SK-N-SH treated with all-trans-retinoic acid at 6 μM for 48 hours (cell line): Measurements from ENCODE around the gene AIM2.
"Not testable (repeated sequence)": the region's sequence is repeated elsewhere in the genome, so short reads cannot be mapped to it uniquely, and the experiment has no call there.

Source experiments
- ATAC-seq: fragments of 200-7000 bp; cut with Tn5 transposase; 3 replicates; pipeline ENCODE4 v1.9.1; 2020; ENCODE audit warnings: mild to moderate bottlenecking, moderate library complexity
- ARNTL ChIP-seq: fragments of 450-650 bp; formaldehyde crosslinking; IDR thresholded peaks from 2 replicates; pipeline ENCODE4 v1.5.0; 2020; ENCODE audit warnings: low read depth, mild to moderate bottlenecking, moderate library complexity, borderline replicate concordance
- BACH2 ChIP-seq: fragments of 250-450 bp; sonication (Bioruptor Pico); IDR thresholded peaks from 2 replicates; pipeline ENCODE4 v1.9.0; 2021; ENCODE audit warnings: mild to moderate bottlenecking, borderline replicate concordance
- CREB5 ChIP-seq: fragments of 250-450 bp; sonication (Bioruptor Pico); IDR thresholded peaks from 2 replicates; pipeline ENCODE4 v1.5.1; 2020; ENCODE audit warnings: low read depth, mild to moderate bottlenecking, moderate library complexity
- CSDC2 ChIP-seq: fragments of 250-450 bp; sonication (Bioruptor Pico); IDR thresholded peaks from 2 replicates; pipeline ENCODE4 v1.5.0; 2020; ENCODE audit warnings: mild to moderate bottlenecking, moderate library complexity
- CSRNP3 ChIP-seq: fragments of 250-450 bp; sonication (Bioruptor Pico); IDR thresholded peaks from 2 replicates; pipeline ENCODE4 v1.5.1; 2021; ENCODE audit warnings: mild to moderate bottlenecking, moderate library complexity
- ESRRG ChIP-seq: fragments of 250-450 bp; sonication (Bioruptor Pico); IDR thresholded peaks from 2 replicates; pipeline ENCODE4 v1.6.1; 2021; ENCODE audit warnings: mild to moderate bottlenecking
- GLIS3 ChIP-seq: fragments of 250-450 bp; sonication (Bioruptor Pico); IDR thresholded peaks from 2 replicates; pipeline ENCODE4 v1.5.0; 2020; ENCODE audit warnings: mild to moderate bottlenecking, moderate library complexity
- ISL1 ChIP-seq: fragments of 250-450 bp; sonication (Bioruptor Pico); IDR thresholded peaks from 2 replicates; pipeline ENCODE4 v2.1.2; 2022; ENCODE audit warnings: mild to moderate bottlenecking, moderate library complexity
- OSR1 ChIP-seq: fragments of 250-450 bp; sonication (Bioruptor Pico); IDR thresholded peaks from 2 replicates; pipeline ENCODE4 v1.8.0; 2022; ENCODE audit warnings: moderate library complexity, mild to moderate bottlenecking, inconsistent platforms
- PATZ1 ChIP-seq: fragments of 250-450 bp; sonication (Bioruptor Pico); IDR thresholded peaks from 2 replicates; pipeline ENCODE4 v1.8.0; 2020; ENCODE audit warnings: mild to moderate bottlenecking, moderate library complexity, borderline replicate concordance
- POU6F1 ChIP-seq: fragments of 250-450 bp; sonication (Bioruptor Pico); IDR thresholded peaks from 2 replicates; pipeline ENCODE4 v1.8.0; 2021; ENCODE audit warnings: low read depth, mild to moderate bottlenecking, moderate library complexity, borderline replicate concordance
- PPARA ChIP-seq: fragments of 250-450 bp; sonication (Bioruptor Pico); IDR thresholded peaks from 2 replicates; pipeline ENCODE4 v1.5.0; 2020; ENCODE audit warnings: mild to moderate bottlenecking, borderline replicate concordance
- RARB ChIP-seq: fragments of 250-450 bp; sonication (Bioruptor Pico); IDR thresholded peaks from 2 replicates; pipeline ENCODE4 v1.8.0; 2021; ENCODE audit warnings: mild to moderate bottlenecking, moderate library complexity
- SNAI2 ChIP-seq: fragments of 250-450 bp; sonication (Bioruptor Pico); IDR thresholded peaks from 2 replicates; pipeline ENCODE4 v1.5.0; 2020; ENCODE audit warnings: mild to moderate bottlenecking, moderate library complexity
- TCF4 ChIP-seq: fragments of 250-450 bp; sonication (Bioruptor Pico); IDR thresholded peaks from 2 replicates; pipeline ENCODE4 v1.8.0; 2021; ENCODE audit warnings: mild to moderate bottlenecking, moderate library complexity, borderline replicate concordance
- TOX ChIP-seq: fragments of 250-450 bp; sonication (Bioruptor Pico); IDR thresholded peaks from 2 replicates; pipeline ENCODE4 v1.8.0; 2021; ENCODE audit warnings: mild to moderate bottlenecking, moderate library complexity, borderline replicate concordance
- TSHZ2 ChIP-seq: fragments of 250-450 bp; sonication (Bioruptor Pico); IDR thresholded peaks from 2 replicates; pipeline ENCODE4 v1.5.0; 2020; ENCODE audit warnings: mild to moderate bottlenecking, moderate library complexity
- ZC3H10 ChIP-seq: fragments of 250-450 bp; sonication (Bioruptor Pico); IDR thresholded peaks from 2 replicates; pipeline ENCODE4 v1.5.1; 2021; ENCODE audit warnings: mild to moderate bottlenecking, moderate library complexity
- ZFP3 ChIP-seq: fragments of 250-450 bp; sonication (Bioruptor Pico); IDR thresholded peaks from 2 replicates; pipeline ENCODE4 v1.5.0; 2020; ENCODE audit warnings: mild to moderate bottlenecking, moderate library complexity
- ZFP30 ChIP-seq: fragments of 450-650 bp; formaldehyde crosslinking; IDR thresholded peaks from 2 replicates; pipeline ENCODE4 v1.5.0; 2022; ENCODE audit warnings: mild to moderate bottlenecking, moderate library complexity
- ZNF565 ChIP-seq: fragments of 450-650 bp; formaldehyde crosslinking; conservative IDR thresholded peaks from 2 replicates; pipeline ENCODE4 v1.5.0; 2020; ENCODE audit warnings: low read depth, mild to moderate bottlenecking, moderate library complexity
- ZNF70 ChIP-seq: fragments of 450-650 bp; formaldehyde crosslinking; IDR thresholded peaks from 2 replicates; pipeline ENCODE4 v1.5.0; 2020; ENCODE audit warnings: mild to moderate bottlenecking, moderate library complexity
- ZNF8 ChIP-seq: fragments of 450-650 bp; formaldehyde crosslinking; IDR thresholded peaks from 2 replicates; pipeline ENCODE4 v1.5.0; 2020; ENCODE audit warnings: mild to moderate bottlenecking, moderate library complexity

AIM2 gene

GRCh38 chr1:159113596-159114433 is 37.2 kb upstream of the AIM2 start:
- no peak for TF ChIP-seq ZNF8 (CRISPR knock-in tag)
- no peak for TF ChIP-seq ISL1
- TF ChIP-seq POU6F1 (CRISPR knock-in tag) = no peak
- TF ChIP-seq ZFP30 = no peak
- no peak for TF ChIP-seq PATZ1 (CRISPR knock-in tag)
- no peak for TF ChIP-seq TOX (CRISPR knock-in tag)
- no peak for TF ChIP-seq TSHZ2 (CRISPR knock-in tag)
- TF ChIP-seq CSDC2 = no peak
- no peak for TF ChIP-seq ZNF565
- TF ChIP-seq ARNTL (CRISPR knock-in tag) = no peak
- no peak for TF ChIP-seq TCF4 (CRISPR knock-in tag)
- no peak for TF ChIP-seq ESRRG (CRISPR knock-in tag)
- TF ChIP-seq CREB5 = no peak
- no peak for TF ChIP-seq ZC3H10 (CRISPR knock-in tag)
- TF ChIP-seq GLIS3 = no peak
- TF ChIP-seq ZFP3 (CRISPR knock-in tag) = no peak
- TF ChIP-seq BACH2 (CRISPR knock-in tag) = no peak
- TF ChIP-seq CSRNP3 (CRISPR knock-in tag) = no peak
- no peak for TF ChIP-seq ZNF70 (CRISPR knock-in tag)

GRCh38 chr1:159103021-159103420 is 26.5 kb upstream of the AIM2 start:
- not testable (repeated sequence) for ATAC-seq

More at GRCh38 chr1:159113596-159114433, 37.2 kb upstream of the AIM2 start:
- ATAC-seq = no peak

GRCh38 chr1:159100589-159100988 is 24.0 kb upstream of the AIM2 start:
- ATAC-seq = no peak
- TF ChIP-seq OSR1 (CRISPR knock-in tag) = no peak
- no peak for TF ChIP-seq CREB5
- TF ChIP-seq TCF4 (CRISPR knock-in tag) = no peak
- no peak for TF ChIP-seq ARNTL (CRISPR knock-in tag)
- TF ChIP-seq ZFP3 (CRISPR knock-in tag) = no peak
- no peak for TF ChIP-seq ZNF70 (CRISPR knock-in tag)
- no peak for TF ChIP-seq ISL1
- no peak for TF ChIP-seq PPARA (CRISPR knock-in tag)
- TF ChIP-seq ZNF8 (CRISPR knock-in tag) = no peak
- TF ChIP-seq RARB = no peak
- no peak for TF ChIP-seq ZFP30
- TF ChIP-seq CSDC2 = no peak
- no peak for TF ChIP-seq SNAI2 (CRISPR knock-in tag)
- no peak for TF ChIP-seq TOX (CRISPR knock-in tag)
- TF ChIP-seq GLIS3 = no peak
